Mesodermal cell (in vitro differentiated cells): ENCODE measurements around the gene DNAJC30. TPM values are rescaled to one million over a fixed set of nuclear protein-coding genes. Genes with fewer than 3 reads are reported as not detected.
"Not testable (repeated sequence)": the region's sequence is repeated elsewhere in the genome, so short reads cannot be mapped to it uniquely, and the experiment has no call there.

ENCODE experiments used
- H3K27ac ChIP-seq: 2 replicates; pipeline ENCODE4 v1.7.0; 2013; ENCODE audit warnings: mild to moderate bottlenecking, low read depth, low read length, moderate library complexity; ENCODE audit not compliant: severe bottlenecking
- H3K36me3 ChIP-seq: 2 replicates; pipeline ENCODE4 v1.7.1; 2013; ENCODE audit warnings: mild to moderate bottlenecking, low read length, moderate library complexity; ENCODE audit not compliant: control insufficient read depth, insufficient read depth
- H3K4me1 ChIP-seq: one replicate; pipeline ENCODE4 v1.7.1; 2013; ENCODE audit warnings: mild to moderate bottlenecking, low read length; ENCODE audit not compliant: insufficient read depth, control insufficient read depth, poor library complexity, severe bottlenecking
- H3K4me3 ChIP-seq: 2 replicates; pipeline ENCODE4 v1.7.0; 2013; ENCODE audit warnings: low read length, control low read depth, mild to moderate bottlenecking; ENCODE audit not compliant: insufficient read depth, poor library complexity, severe bottlenecking; ENCODE audit errors: extremely low read depth
- H3K9me3 ChIP-seq: 2 replicates; pipeline ENCODE4 v1.7.1; 2013; ENCODE audit warnings: mild to moderate bottlenecking, low read length, moderate library complexity; ENCODE audit not compliant: control insufficient read depth
- WGBS, 2 experiments: methylation state at CpG; one replicate each; pipeline ENCODE4 v1.1.5; 2013; ENCODE audit warnings: missing lambda C conversion rate in 2 of 2; ENCODE audit not compliant: insufficient coverage in 2 of 2; 5-methylcytosine and 5-hydroxymethylcytosine counted together
- polyA plus RNA-seq, 2 experiments: library from polyadenylated mRNA; stranded (reverse); fragments of 50-300 nt; gene quantifications; one replicate each; pipeline ENCODE4 v1.2.3, GENCODE V29; 2013

DNAJC30 gene
- 3.3 TPM for polyA plus RNA-seq (2013, experiment 1 of 2)
- polyA plus RNA-seq (2013, experiment 2 of 2), result 3.6 TPM

GRCh38 chr7:73683056-73683787 lies at the start of gene DNAJC30, which contains the start of gene BUD23:
TSS of gene DNAJC30 (minus strand) at chr7:73683453. CDS start at chr7:73683423, 30 bp downstream.
TSS of gene BUD23 (plus strand) at chr7:73683597. CDS start at chr7:73683626, 29 bp downstream.
- peak within 1 kb of the TSS; percentile 99 for H3K4me3 ChIP-seq
- no peaks in the 10 kb centered on the region for H3K9me3 ChIP-seq
- H3K4me1 ChIP-seq, result peaks cover 17% of the 10 kb centered on the region
- H3K27ac ChIP-seq, result peak within 1 kb of the TSS; percentile 59
- WGBS, 2 experiments, result 0 to 1% methylated on average over 53 to 58 of the region's 68 CpGs
- peaks cover 34% of the 10 kb centered on the region for H3K36me3 ChIP-seq

GRCh38 chr7:73732397-73732796 lies 49.1 kb upstream of the DNAJC30 start:
- Histone ChIP-seq H3K36me3 (peaks cover 18% of the 10 kb centered on the region), H3K4me3 (no peak overlapping the region), H3K9me3 (no peaks in the 10 kb centered on the region), H3K4me1 (no peaks in the 10 kb centered on the region), H3K27ac (no peak overlapping the region)
- WGBS, 2 experiments, result 83 to 100% methylated on average over 1 to 2 of the region's 2 CpGs

- WGBS, 2 experiments, result 49 to 53% methylated on average over 3 of the region's 3 CpGs
- peaks cover under 1% of the 10 kb centered on the region for H3K36me3 ChIP-seq
- no peaks in the 10 kb centered on the region for H3K9me3 ChIP-seq
- H3K4me3 ChIP-seq, result no peak overlapping the region
- no peaks in the 10 kb centered on the region for H3K4me1 ChIP-seq
- H3K27ac ChIP-seq, result peak overlapping the region; percentile 57
These were observed 47.2 kb upstream of the DNAJC30 start for GRCh38 chr7:73730485-73730884.

- WGBS, 2 experiments, result 68 to 74% methylated on average over 3 to 5 of the region's 5 CpGs
- H3K36me3 ChIP-seq, result no peaks in the 10 kb centered on the region
- no peak overlapping the region for H3K4me3 ChIP-seq
- no peaks in the 10 kb centered on the region for H3K9me3 ChIP-seq
- no peak overlapping the region for H3K27ac ChIP-seq
- no peaks in the 10 kb centered on the region for H3K4me1 ChIP-seq
These were observed 45.3 kb upstream of the DNAJC30 start for GRCh38 chr7:73728551-73728950.

GRCh38 chr7:73727952-73728351 lies 44.7 kb upstream of the DNAJC30 start:
- Histone ChIP-seq H3K4me3 (no peak overlapping the region), H3K4me1 (no peaks in the 10 kb centered on the region), H3K9me3 (no peaks in the 10 kb centered on the region), H3K36me3 (no peaks in the 10 kb centered on the region), H3K27ac (no peak overlapping the region)
- WGBS, 2 experiments, result 63 to 79% methylated on average over 2 to 3 of the region's 3 CpGs

GRCh38 chr7:73726083-73726466 lies 42.8 kb upstream of the DNAJC30 start:
- H3K4me1 ChIP-seq, result no peaks in the 10 kb centered on the region
- no peak overlapping the region for H3K27ac ChIP-seq
- H3K36me3 ChIP-seq, result no peaks in the 10 kb centered on the region
- H3K9me3 ChIP-seq, result no peaks in the 10 kb centered on the region
- no peak overlapping the region for H3K4me3 ChIP-seq
- WGBS, 2 experiments, result 92 to 100% methylated on average over 1 of the region's 1 CpG

GRCh38 chr7:73723813-73724212 lies 40.6 kb upstream of the DNAJC30 start:
- H3K9me3 ChIP-seq, result no peaks in the 10 kb centered on the region
- H3K4me3 ChIP-seq, result no peak overlapping the region
- no peak overlapping the region for H3K27ac ChIP-seq
- 100% methylated on average over 1 of the region's 3 CpGs; no CpG with 5 or more reads in 1 of the 2 experiments for WGBS, 2 experiments
- H3K36me3 ChIP-seq, result no peaks in the 10 kb centered on the region
- H3K4me1 ChIP-seq, result no peaks in the 10 kb centered on the region

GRCh38 chr7:73722785-73723184 lies 39.5 kb upstream of the DNAJC30 start:
- WGBS, 2 experiments, result 82 to 88% methylated on average over 3 to 5 of the region's 6 CpGs

GRCh38 chr7:73722182-73722581 lies 38.9 kb upstream of the DNAJC30 start:
- H3K9me3 ChIP-seq, H3K4me3 ChIP-seq, H3K36me3 ChIP-seq, H3K4me1 ChIP-seq, H3K27ac ChIP-seq: not testable (repeated sequence)
- 73 to 80% methylated on average over 1 to 2 of the region's 4 CpGs for WGBS, 2 experiments

More at GRCh38 chr7:73722785-73723184, 39.5 kb upstream of the DNAJC30 start:
- no peak overlapping the region for H3K4me3 ChIP-seq
- no peak overlapping the region for H3K27ac ChIP-seq
- H3K4me1 ChIP-seq, result peaks cover 7% of the 10 kb centered on the region
- H3K9me3 ChIP-seq, result no peaks in the 10 kb centered on the region
- no peaks in the 10 kb centered on the region for H3K36me3 ChIP-seq

GRCh38 chr7:73721377-73721817 lies 38.1 kb upstream of the DNAJC30 start:
- H3K36me3 ChIP-seq, result no peaks in the 10 kb centered on the region
- no peaks in the 10 kb centered on the region for H3K9me3 ChIP-seq
- 88 to 96% methylated on average over 3 of the region's 3 CpGs for WGBS, 2 experiments
- H3K4me3 ChIP-seq, result no peak overlapping the region
- peaks cover 15% of the 10 kb centered on the region for H3K4me1 ChIP-seq
- no peak overlapping the region for H3K27ac ChIP-seq

GRCh38 chr7:73720443-73720842 lies 37.2 kb upstream of the DNAJC30 start:
- H3K36me3 ChIP-seq, H3K9me3 ChIP-seq, H3K4me3 ChIP-seq, H3K27ac ChIP-seq: not testable (repeated sequence)
- peaks cover 25% of the 10 kb centered on the region for H3K4me1 ChIP-seq
- 88 to 97% methylated on average over 7 of the region's 9 CpGs for WGBS, 2 experiments
